DOHH2 (cell line): ENCODE results near the gene GLI3.

Source experiments
- H3F3A ChIP-seq: fragments of 200-600 bp; sonication (generic), shearing (Covaris generic); 2 replicates; pipeline ENCODE4 v1.6.0; 2016; ENCODE audit warnings: antibody characterized with exemption, mild to moderate bottlenecking; ENCODE audit not compliant: control insufficient read depth, insufficient read depth
- H3K27ac ChIP-seq: fragments of 200-600 bp; sonication (generic); 2 replicates; pipeline ENCODE4 v1.5.1; 2014; ENCODE audit warnings: low read depth, mild to moderate bottlenecking, low read length, moderate library complexity
- H3K27me3 ChIP-seq: fragments of 200-600 bp; sonication (generic); 2 replicates; pipeline ENCODE4 v1.6.1; 2014; ENCODE audit warnings: mild to moderate bottlenecking, low read length, mixed read lengths; ENCODE audit not compliant: control insufficient read depth
- H3K36me3 ChIP-seq: fragments of 200-600 bp; sonication (generic); 2 replicates; pipeline ENCODE4 v1.6.1; 2014; ENCODE audit warnings: mild to moderate bottlenecking, low read length, moderate library complexity, mixed read lengths; ENCODE audit not compliant: control insufficient read depth
- H3K4me1 ChIP-seq: fragments of 200-600 bp; sonication (generic); 2 replicates; pipeline ENCODE4 v1.6.1; 2014; ENCODE audit warnings: mild to moderate bottlenecking, low read length, mixed read lengths; ENCODE audit not compliant: control insufficient read depth
- H3K4me2 ChIP-seq: fragments of 200-600 bp; sonication (generic); 2 replicates; pipeline ENCODE4 v1.6.0; 2014; ENCODE audit warnings: mild to moderate bottlenecking, low read length, moderate library complexity
- H3K4me3 ChIP-seq: fragments of 200-600 bp; sonication (generic); 2 replicates; pipeline ENCODE4 v1.5.1; 2014; ENCODE audit warnings: mild to moderate bottlenecking, low read length, mixed read lengths
- H3K79me2 ChIP-seq: fragments of 200-600 bp; sonication (generic); 2 replicates; pipeline ENCODE4 v1.6.1; 2014; ENCODE audit warnings: mild to moderate bottlenecking, low read length, mixed read lengths; ENCODE audit not compliant: control insufficient read depth
- H3K9me2 ChIP-seq: fragments of 200-600 bp; sonication (generic); replicated peaks from 2 replicates; pipeline ENCODE4 v1.6.1; 2014; ENCODE audit warnings: mild to moderate bottlenecking, low read length, mixed read lengths; ENCODE audit not compliant: control insufficient read depth
- H3K9me3 ChIP-seq: fragments of 200-600 bp; sonication (generic); 2 replicates; pipeline ENCODE4 v1.6.1; 2014; ENCODE audit warnings: antibody characterized with exemption, low read length, mixed read lengths; ENCODE audit not compliant: control insufficient read depth, insufficient read depth
- H4K20me1 ChIP-seq: fragments of 200-600 bp; sonication (generic); 2 replicates; pipeline ENCODE4 v1.6.0; 2014; ENCODE audit warnings: low read depth, mild to moderate bottlenecking, antibody characterized with exemption, low read length, moderate library complexity; ENCODE audit not compliant: control insufficient read depth, insufficient read depth
- EZH2phosphoT487 ChIP-seq: fragments of 200-600 bp; sonication (generic); IDR thresholded peaks from 2 replicates; pipeline ENCODE4 v1.6.1; 2017; ENCODE audit warnings: borderline replicate concordance, mild to moderate bottlenecking, antibody characterized with exemption, low read length, moderate library complexity, mixed read lengths
- TF ChIP-seq, protein P1 (sequence below): fragments of 200-600 bp; sonication (generic); IDR thresholded peaks from one replicate; pipeline ENCODE4 v1.5.1; 2014; ENCODE audit warnings: antibody characterized with exemption, mild to moderate bottlenecking, low read depth, low read length; ENCODE audit not compliant: poor library complexity, severe bottlenecking

GLI3 gene

DNA sequence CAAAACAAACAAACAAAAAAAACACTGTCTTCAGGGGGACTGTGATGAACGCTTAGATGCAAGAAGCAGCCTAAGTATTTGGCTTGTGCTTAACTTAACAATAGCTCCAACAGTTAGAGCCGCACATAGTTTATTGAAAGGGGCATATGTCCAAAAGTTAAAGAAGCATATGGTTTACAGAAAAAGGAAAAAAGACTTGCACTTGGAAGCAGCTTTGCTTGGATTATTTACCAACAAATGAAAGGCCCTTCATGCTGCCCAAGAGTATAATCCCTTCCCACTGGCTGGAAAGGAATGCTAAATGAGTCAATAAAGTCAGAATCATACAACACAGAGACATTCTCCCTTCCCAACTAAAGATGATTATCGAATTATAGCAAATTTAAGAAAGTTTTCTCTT lies 77.9 kb downstream of the GLI3 start:
- no peaks in the 10 kb centered on the region for H3K9me3 ChIP-seq
- no peaks in the 10 kb centered on the region for H3K79me2 ChIP-seq
- no peaks in the 10 kb centered on the region for H3K36me3 ChIP-seq
- no peaks in the 10 kb centered on the region for H3K27me3 ChIP-seq
- no peak overlapping the region for H3K4me2 ChIP-seq
- no peak overlapping the region for H3K27ac ChIP-seq
- no peaks in the 10 kb centered on the region for H3K4me1 ChIP-seq
- no peak for TF ChIP-seq EZH2phosphoT487
- TF ChIP-seq, protein P1, sequence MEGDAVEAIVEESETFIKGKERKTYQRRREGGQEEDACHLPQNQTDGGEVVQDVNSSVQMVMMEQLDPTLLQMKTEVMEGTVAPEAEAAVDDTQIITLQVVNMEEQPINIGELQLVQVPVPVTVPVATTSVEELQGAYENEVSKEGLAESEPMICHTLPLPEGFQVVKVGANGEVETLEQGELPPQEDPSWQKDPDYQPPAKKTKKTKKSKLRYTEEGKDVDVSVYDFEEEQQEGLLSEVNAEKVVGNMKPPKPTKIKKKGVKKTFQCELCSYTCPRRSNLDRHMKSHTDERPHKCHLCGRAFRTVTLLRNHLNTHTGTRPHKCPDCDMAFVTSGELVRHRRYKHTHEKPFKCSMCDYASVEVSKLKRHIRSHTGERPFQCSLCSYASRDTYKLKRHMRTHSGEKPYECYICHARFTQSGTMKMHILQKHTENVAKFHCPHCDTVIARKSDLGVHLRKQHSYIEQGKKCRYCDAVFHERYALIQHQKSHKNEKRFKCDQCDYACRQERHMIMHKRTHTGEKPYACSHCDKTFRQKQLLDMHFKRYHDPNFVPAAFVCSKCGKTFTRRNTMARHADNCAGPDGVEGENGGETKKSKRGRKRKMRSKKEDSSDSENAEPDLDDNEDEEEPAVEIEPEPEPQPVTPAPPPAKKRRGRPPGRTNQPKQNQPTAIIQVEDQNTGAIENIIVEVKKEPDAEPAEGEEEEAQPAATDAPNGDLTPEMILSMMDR: no peak
- no peaks in the 10 kb centered on the region for H4K20me1 ChIP-seq
- H3F3A ChIP-seq: no peaks in the 10 kb centered on the region
- no peaks in the 10 kb centered on the region for H3K9me2 ChIP-seq
- no peak overlapping the region for H3K4me3 ChIP-seq

GRCh38 chr7:42156967-42157721 lies 79.9 kb downstream of the GLI3 start:
- H3K4me1 ChIP-seq: no peaks in the 10 kb centered on the region
- H3K27me3 ChIP-seq: no peaks in the 10 kb centered on the region
- no peaks in the 10 kb centered on the region for H3K36me3 ChIP-seq
- no peaks in the 10 kb centered on the region for H3K79me2 ChIP-seq
- H3K9me3 ChIP-seq: no peaks in the 10 kb centered on the region
- H3K4me2 ChIP-seq: no peak overlapping the region
- no peak for TF ChIP-seq EZH2phosphoT487
- TF ChIP-seq, protein P1: no peak
- H3F3A ChIP-seq: no peaks in the 10 kb centered on the region
- H4K20me1 ChIP-seq: no peaks in the 10 kb centered on the region
- H3K27ac ChIP-seq: no peak overlapping the region
- no peak overlapping the region for H3K4me3 ChIP-seq
- H3K9me2 ChIP-seq: no peaks in the 10 kb centered on the region

DNA sequence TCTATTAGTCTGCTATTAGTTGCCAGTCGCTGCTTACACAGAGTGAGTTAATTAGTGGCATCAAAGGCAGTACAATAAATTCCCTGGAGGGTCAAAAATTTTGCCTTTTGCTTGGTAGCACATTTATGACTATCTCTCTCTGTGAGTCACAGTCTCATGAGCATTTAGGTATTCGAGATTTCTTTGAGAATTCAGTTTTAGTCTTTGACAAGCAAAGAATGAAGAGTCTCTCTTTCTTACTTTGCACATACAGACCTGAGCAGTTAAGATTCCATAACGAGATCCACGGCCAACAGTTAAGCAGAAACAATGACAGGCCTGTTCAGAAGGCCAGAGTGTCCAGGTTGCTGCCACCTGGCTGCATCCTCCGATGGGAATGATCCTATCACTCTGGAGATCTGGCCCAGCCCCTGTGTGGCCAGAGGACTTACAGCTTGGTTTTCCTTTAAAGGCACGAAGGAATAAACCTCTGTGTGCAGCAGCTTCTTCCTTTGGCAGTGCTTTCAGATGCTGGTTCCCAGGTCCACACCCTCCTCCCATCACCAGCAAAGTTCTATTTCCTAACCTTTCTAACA lies 80.6 kb downstream of the GLI3 start:
- Histone ChIP-seq H4K20me1 (no peaks in the 10 kb centered on the region), H3F3A (no peaks in the 10 kb centered on the region), H3K27me3 (no peaks in the 10 kb centered on the region), H3K9me2 (no peaks in the 10 kb centered on the region), H3K4me1 (no peaks in the 10 kb centered on the region), H3K9me3 (no peaks in the 10 kb centered on the region), H3K27ac (no peak overlapping the region), H3K36me3 (no peaks in the 10 kb centered on the region), H3K4me2 (no peak overlapping the region), H3K79me2 (no peaks in the 10 kb centered on the region), H3K4me3 (no peak overlapping the region)
- TF ChIP-seq, protein P1: no peak
- TF ChIP-seq EZH2phosphoT487: no peak
